HFFc6 (cell line): ENCODE data around the gene MOGAT3. TPM values are rescaled to one million over a fixed set of nuclear protein-coding genes. Genes with fewer than 3 reads are reported as not detected.

Experiments used
- DNase-seq: peaks from one replicate; pipeline ENCODE4 v3.0.0-alpha.2; 2018
- H3K27ac Mint-ChIP-seq: 2 replicates; pipeline ENCODE4 v1.8.0; 2020; ENCODE audit warnings: mild to moderate bottlenecking, mixed read lengths
- H3K27me3 Mint-ChIP-seq: 2 replicates; pipeline ENCODE4 v1.8.0; 2021; ENCODE audit warnings: mild to moderate bottlenecking, moderate library complexity, mixed read lengths; ENCODE audit not compliant: insufficient read depth
- H3K36me3 Mint-ChIP-seq: 2 replicates; pipeline ENCODE4 v1.8.0; 2021; ENCODE audit warnings: low read depth, mixed read lengths
- H3K4me1 Mint-ChIP-seq: 2 replicates; pipeline ENCODE4 v1.8.0; 2020; ENCODE audit warnings: low read depth, mixed read lengths
- H3K4me3 Mint-ChIP-seq: 2 replicates; pipeline ENCODE4 v1.8.0; 2020; ENCODE audit warnings: mild to moderate bottlenecking, moderate library complexity, mixed read lengths
- H3K9me3 Mint-ChIP-seq: 2 replicates; pipeline ENCODE4 v1.8.0; 2020; ENCODE audit warnings: mild to moderate bottlenecking, mixed read lengths
- total RNA-seq, 6 experiments: library from RNA; stranded (reverse); fragmentation: NEBNext Ultra II Directional; extraction: Animal tissue kit (Norgen Biotek cat#: 25700); gene quantifications; 2 replicates in 1 of 6; 3 replicates in 5 of 6; pipeline ENCODE4 v1.2.3, GENCODE V29; 2021
- TF ChIP-seq, protein P1 (sequence below): fragments of 200-600 bp; sonication (generic); IDR thresholded peaks from 2 replicates; pipeline ENCODE4 v1.5.0; 2021; ENCODE audit warnings: antibody characterized with exemption, mild to moderate bottlenecking

MOGAT3 gene
- total RNA-seq, 6 experiments from 2014 or later: not detected

DNA sequence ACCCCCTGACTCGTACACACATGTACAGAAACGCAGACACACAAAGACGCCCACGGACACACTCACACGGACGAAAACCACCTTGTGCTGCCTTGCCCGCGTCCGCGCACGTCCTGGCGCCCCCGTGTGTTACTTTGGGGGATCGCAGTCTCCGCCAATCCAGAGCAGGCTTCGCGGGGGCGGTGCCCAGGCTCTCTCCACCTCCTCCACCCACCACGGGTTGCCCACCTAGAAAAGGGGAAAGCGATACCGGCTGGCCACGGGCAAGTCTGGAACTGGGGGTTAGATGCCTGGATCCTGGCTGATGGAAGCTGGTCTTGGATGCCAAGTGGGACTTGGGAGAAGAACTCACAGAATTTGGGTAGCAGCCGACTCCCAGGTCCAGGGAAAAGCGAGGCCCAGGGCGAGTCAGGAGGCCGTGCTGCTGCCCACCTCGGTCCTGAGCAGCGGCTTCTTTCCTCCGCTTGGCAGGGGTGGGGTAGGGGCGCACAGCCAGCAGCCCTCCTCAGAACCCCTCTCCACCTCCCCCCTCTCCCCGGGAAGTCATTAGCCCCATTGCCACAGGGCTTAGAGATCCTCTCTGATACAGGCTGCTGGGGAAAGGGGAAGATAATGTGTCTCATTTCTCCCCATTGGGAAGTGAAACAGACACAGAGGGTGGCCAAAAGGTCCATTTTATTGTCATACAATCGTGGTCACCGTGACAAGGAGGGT, 30.8 kb downstream of the MOGAT3 start:
- Mint-ChIP-seq H3K27me3 (peaks cover 57% of the 10 kb centered on the region), H3K4me3 (peak overlapping the region; percentile 82), H3K36me3 (no peaks in the 10 kb centered on the region), H3K4me1 (peaks cover 78% of the 10 kb centered on the region), H3K27ac (no peak overlapping the region), H3K9me3 (no peaks in the 10 kb centered on the region)
- TF ChIP-seq, protein P1, sequence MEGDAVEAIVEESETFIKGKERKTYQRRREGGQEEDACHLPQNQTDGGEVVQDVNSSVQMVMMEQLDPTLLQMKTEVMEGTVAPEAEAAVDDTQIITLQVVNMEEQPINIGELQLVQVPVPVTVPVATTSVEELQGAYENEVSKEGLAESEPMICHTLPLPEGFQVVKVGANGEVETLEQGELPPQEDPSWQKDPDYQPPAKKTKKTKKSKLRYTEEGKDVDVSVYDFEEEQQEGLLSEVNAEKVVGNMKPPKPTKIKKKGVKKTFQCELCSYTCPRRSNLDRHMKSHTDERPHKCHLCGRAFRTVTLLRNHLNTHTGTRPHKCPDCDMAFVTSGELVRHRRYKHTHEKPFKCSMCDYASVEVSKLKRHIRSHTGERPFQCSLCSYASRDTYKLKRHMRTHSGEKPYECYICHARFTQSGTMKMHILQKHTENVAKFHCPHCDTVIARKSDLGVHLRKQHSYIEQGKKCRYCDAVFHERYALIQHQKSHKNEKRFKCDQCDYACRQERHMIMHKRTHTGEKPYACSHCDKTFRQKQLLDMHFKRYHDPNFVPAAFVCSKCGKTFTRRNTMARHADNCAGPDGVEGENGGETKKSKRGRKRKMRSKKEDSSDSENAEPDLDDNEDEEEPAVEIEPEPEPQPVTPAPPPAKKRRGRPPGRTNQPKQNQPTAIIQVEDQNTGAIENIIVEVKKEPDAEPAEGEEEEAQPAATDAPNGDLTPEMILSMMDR: peak; percentile 93
- peak; percentile 54 for DNase-seq

GRCh38 chr7:101169110-101169837, 31.6 kb downstream of the MOGAT3 start:
- Mint-ChIP-seq H3K4me1 (peaks cover 78% of the 10 kb centered on the region), H3K4me3 (peak overlapping the region; percentile 82), H3K36me3 (no peaks in the 10 kb centered on the region), H3K9me3 (no peaks in the 10 kb centered on the region), H3K27ac (no peak overlapping the region), H3K27me3 (peaks cover 60% of the 10 kb centered on the region)
- TF ChIP-seq, protein P1: no peak
- no peak for DNase-seq

DNA sequence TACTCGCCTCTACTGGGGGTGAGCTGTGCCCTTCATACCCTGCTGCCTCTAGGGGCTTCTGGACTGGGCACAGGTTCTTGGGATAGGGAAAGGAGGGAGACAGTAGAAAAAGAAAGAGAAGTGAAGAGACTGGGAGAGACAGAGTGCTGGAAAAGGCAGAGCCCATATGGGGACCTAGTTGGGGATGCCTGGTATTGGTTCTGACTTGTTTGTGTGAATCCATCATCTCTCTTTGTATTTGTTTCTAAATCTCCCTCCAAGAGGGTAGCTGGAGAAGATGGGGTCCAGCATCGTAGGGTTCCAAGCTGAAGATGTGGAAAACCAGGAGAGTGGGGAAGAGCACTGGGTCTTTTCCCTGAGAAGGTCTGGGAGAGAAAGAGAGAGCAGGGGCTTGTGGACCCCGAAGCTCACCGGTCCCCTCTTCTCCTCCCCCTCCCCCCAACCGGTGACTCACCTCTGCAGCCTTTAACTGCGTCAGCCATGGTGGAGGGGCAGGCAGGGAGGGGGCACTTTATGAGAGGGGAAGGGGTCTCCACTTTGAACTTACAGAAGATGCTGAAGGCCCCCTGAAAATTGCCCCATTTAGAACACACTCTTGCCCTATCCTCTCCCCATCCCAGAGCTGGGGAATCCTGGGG, 32.3 kb downstream of the MOGAT3 start:
- H3K4me3 Mint-ChIP-seq: peak overlapping the region; percentile 75
- H3K27me3 Mint-ChIP-seq: peaks cover 55% of the 10 kb centered on the region
- DNase-seq: no peak
- H3K4me1 Mint-ChIP-seq: peaks cover 71% of the 10 kb centered on the region
- H3K9me3 Mint-ChIP-seq: no peaks in the 10 kb centered on the region
- H3K27ac Mint-ChIP-seq: no peak overlapping the region
- H3K36me3 Mint-ChIP-seq: no peaks in the 10 kb centered on the region
- TF ChIP-seq, protein P1: no peak

DNA sequence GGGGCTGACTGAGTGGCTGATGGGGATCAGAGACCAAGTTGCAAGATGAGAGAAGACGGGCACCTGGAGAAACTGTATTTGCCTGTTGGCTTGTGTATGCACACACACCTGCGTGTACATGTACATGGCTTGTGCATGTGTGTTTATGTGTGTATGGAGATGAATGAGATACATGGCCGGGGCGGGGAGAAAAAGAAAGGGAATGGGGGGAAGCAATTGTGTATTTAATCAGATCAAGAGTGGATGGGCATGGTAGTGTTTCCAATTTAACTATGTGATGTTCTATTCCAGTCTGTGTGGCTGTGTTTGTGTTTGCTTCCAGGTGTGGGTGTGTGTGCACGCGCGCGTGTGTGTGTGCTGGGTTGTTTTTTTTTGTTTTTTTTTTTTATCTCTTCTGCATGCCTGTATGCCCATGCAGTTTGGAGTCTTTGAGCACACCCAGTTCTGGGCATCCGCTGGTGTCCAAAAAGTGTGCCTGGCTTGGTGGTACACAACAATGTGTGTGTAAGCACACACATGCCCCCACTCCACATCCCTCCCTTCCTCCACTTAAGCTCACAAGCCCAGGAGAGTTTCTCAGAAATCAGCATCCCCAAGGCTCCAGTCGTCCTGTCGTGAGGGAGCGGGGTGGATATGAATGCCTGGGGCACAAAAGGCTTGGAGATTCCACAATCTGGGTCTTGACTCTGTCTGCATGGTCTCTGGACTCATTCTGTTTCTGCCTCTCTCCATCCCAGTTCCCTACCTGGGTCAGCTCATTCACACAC, 33.0 kb downstream of the MOGAT3 start:
- TF ChIP-seq, protein P1: no peak
- no peak for DNase-seq
- Mint-ChIP-seq H3K36me3 (no peaks in the 10 kb centered on the region), H3K27me3 (peaks cover 52% of the 10 kb centered on the region), H3K9me3 (no peaks in the 10 kb centered on the region), H3K27ac (no peak overlapping the region), H3K4me1 (peaks cover 64% of the 10 kb centered on the region), H3K4me3 (no peak overlapping the region; the same call in 1 of the 2 replicates)

DNA sequence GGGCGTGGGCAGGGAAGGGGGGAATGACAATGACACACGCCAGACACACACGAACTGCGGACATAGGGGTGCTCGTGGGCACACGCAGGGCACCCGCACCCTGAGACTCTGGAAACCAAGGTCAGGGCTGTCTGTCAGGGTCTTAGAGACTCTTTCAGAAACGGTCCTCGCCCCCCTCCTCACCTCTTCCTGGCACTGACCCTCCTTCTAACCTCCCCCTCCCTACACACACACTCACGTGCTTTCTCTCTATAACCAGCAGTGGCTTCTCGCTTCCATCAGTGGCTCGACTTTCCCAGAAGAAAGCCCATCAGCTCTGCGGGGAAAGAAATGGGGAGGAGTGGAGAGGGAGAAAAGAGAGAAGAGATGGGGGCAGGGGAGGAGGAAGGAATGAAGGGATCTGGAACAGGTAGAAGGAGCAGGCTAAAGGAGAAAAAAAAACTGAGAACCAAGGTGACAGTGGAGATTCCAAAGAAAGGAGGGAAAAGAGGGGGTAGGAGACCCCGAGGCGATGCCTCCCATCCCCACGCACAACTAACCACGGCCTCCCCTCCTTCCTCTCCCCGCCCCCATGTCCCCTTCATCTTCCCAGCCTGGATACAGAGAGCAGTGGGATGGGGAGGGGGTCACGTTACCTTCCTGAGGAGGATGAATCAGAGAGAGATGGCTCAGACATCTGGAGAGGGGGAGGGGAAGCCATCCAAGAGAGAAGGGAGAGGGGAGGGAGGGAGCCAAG, 33.8 kb downstream of the MOGAT3 start:
- H3K9me3 Mint-ChIP-seq: no peaks in the 10 kb centered on the region
- no peaks in the 10 kb centered on the region for H3K36me3 Mint-ChIP-seq
- no peak overlapping the region for H3K4me3 Mint-ChIP-seq
- no peak overlapping the region for H3K27ac Mint-ChIP-seq
- DNase-seq: no peak
- peaks cover 49% of the 10 kb centered on the region for H3K27me3 Mint-ChIP-seq
- H3K4me1 Mint-ChIP-seq: peaks cover 61% of the 10 kb centered on the region
- TF ChIP-seq, protein P1: no peak
